SK-N-SH treated with all-trans-retinoic acid at 6 μM for 48 hours (cell line): ENCODE data around the gene TMEM18.

Experiments
- CREB5 ChIP-seq: fragments of 250-450 bp; sonication (Bioruptor Pico); IDR thresholded peaks from 2 replicates; pipeline ENCODE4 v1.5.1; 2020; ENCODE audit warnings: low read depth, mild to moderate bottlenecking, moderate library complexity
- POU6F1 ChIP-seq: fragments of 250-450 bp; sonication (Bioruptor Pico); IDR thresholded peaks from 2 replicates; pipeline ENCODE4 v1.8.0; 2021; ENCODE audit warnings: low read depth, mild to moderate bottlenecking, moderate library complexity, borderline replicate concordance
- RARB ChIP-seq: fragments of 250-450 bp; sonication (Bioruptor Pico); IDR thresholded peaks from 2 replicates; pipeline ENCODE4 v1.8.0; 2021; ENCODE audit warnings: mild to moderate bottlenecking, moderate library complexity
- ZFP3 ChIP-seq: fragments of 250-450 bp; sonication (Bioruptor Pico); IDR thresholded peaks from 2 replicates; pipeline ENCODE4 v1.5.0; 2020; ENCODE audit warnings: mild to moderate bottlenecking, moderate library complexity

GRCh38 chr2:664063-664462, 13.1 kb downstream of the TMEM18 start:
- no peak for TF ChIP-seq CREB5
- no peak for TF ChIP-seq RARB (CRISPR knock-in tag)
- TF ChIP-seq ZFP3 (CRISPR knock-in tag), result no peak
- no peak for TF ChIP-seq POU6F1 (CRISPR knock-in tag)
